ENCODE data around the gene NDRG2. TPM values are rescaled to one million over a fixed set of nuclear protein-coding genes. Genes with fewer than 3 reads are reported as not detected.

Gene NDRG2
- total and polyA plus RNA-seq, 7 donors: 328 to 2,087 (median 762) TPM

- no peaks in the 10 kb centered on the region for H3K9me3 ChIP-seq
- H3K4me1 ChIP-seq: peaks cover 40% of the 10 kb centered on the region
- H3K36me3 ChIP-seq (ENCODE audit: insufficient read depth in 1 of 2, low read depth in 1 of 2): peaks cover 0 to 8% of the 10 kb centered on the region in 2 donors
- no peaks in the 10 kb centered on the region for H3K27me3 ChIP-seq (ENCODE audit: insufficient read depth in 3 of 3, low read length in 2 of 3)
- peak overlapping the region; percentile 98 for H3K27ac ChIP-seq
- intact Hi-C loops (cut with DNase I): no loop called here
- TF ChIP-seq CTCF (IDR thresholded peaks at IDR 0.05): no peak
- peak overlapping the region; percentile 39 for H3K4me3 ChIP-seq
- peak; percentile 54 to 65 (median 58) for ATAC-seq
- 5 to 42% (median 18%) methylated on average over 3 of the region's 3 CpGs for WGBS, 3 donors
- peak; percentile 55 to 76 for DNase-seq
Observed at GRCh38 chr14:21026988-21027315, 2.1 kb upstream of the NDRG2 start.

GRCh38 chr14:21026274-21026987 is 1.6 kb upstream of the NDRG2 start:
- Histone ChIP-seq H3K27ac (peak overlapping the region; percentile 98), H3K27me3 (ENCODE audit: insufficient read depth in 3 of 3, low read length in 2 of 3) (no peaks in the 10 kb centered on the region), H3K4me3 (peak overlapping the region; percentile 98), H3K9me3 (no peaks in the 10 kb centered on the region), H3K36me3 (ENCODE audit: insufficient read depth in 1 of 2, low read depth in 1 of 2) (peaks cover 0 to 13% of the 10 kb centered on the region in 2 donors), H3K4me1 (peaks cover 44% of the 10 kb centered on the region)
- 15 to 35% (median 19%) methylated on average over 7 of the region's 7 CpGs for WGBS, 3 donors
- ATAC-seq (no peak), DNase-seq (peak; percentile 31 to 62)
- TF ChIP-seq CTCF (IDR thresholded peaks at IDR 0.05): no peak
- intact Hi-C loops (cut with DNase I): no loop called here

GRCh38 chr14:21025371-21026273 is 761 bp upstream of the NDRG2 start:
- no peak for TF ChIP-seq CTCF (IDR thresholded peaks at IDR 0.05)
- Histone ChIP-seq H3K4me3 (peak overlapping the region; percentile 98), H3K27ac (peak overlapping the region; percentile 98), H3K27me3 (ENCODE audit: insufficient read depth in 3 of 3, low read length in 2 of 3) (no peaks in the 10 kb centered on the region), H3K9me3 (no peaks in the 10 kb centered on the region), H3K4me1 (peaks cover 52% of the 10 kb centered on the region), H3K36me3 (ENCODE audit: insufficient read depth in 1 of 2, low read depth in 1 of 2) (peaks cover 0 to 21% of the 10 kb centered on the region in 2 donors)
- intact Hi-C loops (cut with DNase I): loop anchor here in 1 of 2 donors (1.0 kb wide), 1 partner anchor 14 kb away; no protein-coding TSS in a partner anchor
- DNase-seq (peak; percentile 84 to 95), ATAC-seq (peak; percentile 63 to 76 (median 74))
- 1% methylated on average over 41 to 58 of the region's 58 CpGs for WGBS, 3 donors

GRCh38 chr14:21023817-21024584 is 860 bp downstream of the NDRG2 start:
- ATAC-seq: peak in 3 of 4 donors; percentile 1 to 27 (median 11)

More at GRCh38 chr14:21023817-21024584, 860 bp downstream of the NDRG2 start:
- DNase-seq: peak; percentile 20 to 61
- Histone ChIP-seq H3K4me1 (peaks cover 59% of the 10 kb centered on the region), H3K36me3 (ENCODE audit: insufficient read depth in 1 of 2, low read depth in 1 of 2) (peaks cover 2 to 38% of the 10 kb centered on the region in 2 donors), H3K4me3 (peak overlapping the region; percentile 98), H3K9me3 (no peaks in the 10 kb centered on the region), H3K27ac (peak overlapping the region; percentile 98), H3K27me3 (ENCODE audit: insufficient read depth in 3 of 3, low read length in 2 of 3) (no peaks in the 10 kb centered on the region)
- WGBS, 3 donors: 7 to 11% (median 9%) methylated on average over 17 of the region's 17 CpGs
- intact Hi-C loops (cut with DNase I): no loop called here
- TF ChIP-seq CTCF (IDR thresholded peaks at IDR 0.05): no peak

All from psoas muscle (tissue), 8 donors.